Fibroblast of lung (primary cell): ENCODE data around the gene KCNH2. TPM values are rescaled to one million over a fixed set of nuclear protein-coding genes. Genes with fewer than 3 reads are reported as not detected.

ENCODE experiments used
- DNase-seq, 2 donors: peaks; one replicate each; pipeline versions ENCODE4 v3.0.0 to v3.0.0-alpha.2; 2010; ENCODE audit warnings: low read depth in 2 of 2
- H2AFZ ChIP-seq: 2 replicates; pipeline ENCODE4 v1.5.1; 2012; ENCODE audit warnings: low read length, control low read depth, inconsistent platforms
- H3K27ac ChIP-seq: 2 replicates; pipeline ENCODE4 v1.5.1; 2011; ENCODE audit warnings: low read length, control low read depth; ENCODE audit not compliant: insufficient read depth
- H3K27me3 ChIP-seq: 2 replicates; pipeline ENCODE4 v1.5.1; 2011; ENCODE audit warnings: mild to moderate bottlenecking, low read length; ENCODE audit not compliant: control insufficient read depth, insufficient read depth
- H3K36me3 ChIP-seq: 2 replicates; pipeline ENCODE4 v1.5.1; 2011; ENCODE audit warnings: low read length; ENCODE audit not compliant: control insufficient read depth, insufficient read depth
- H3K4me1 ChIP-seq: 2 replicates; pipeline ENCODE4 v1.5.1; 2011; ENCODE audit warnings: low read length; ENCODE audit not compliant: control insufficient read depth, insufficient read depth; ENCODE audit errors: extremely low read depth
- H3K4me2 ChIP-seq: 2 replicates; pipeline ENCODE4 v1.5.1; 2011; ENCODE audit warnings: low read length, control low read depth; ENCODE audit not compliant: insufficient read depth; ENCODE audit errors: extremely low read depth
- H3K4me3 ChIP-seq, 4 experiments: fragments of 200-600 bp in 1 of 4; sonication (generic) in 1 of 4; replicated peaks in 1 of 4; 2 replicates each; pipeline ENCODE4 v1.5.1; 2011 to 2016; ENCODE audit warnings: low read length in 4 of 4, low read depth in 3 of 4, mild to moderate bottlenecking in 3 of 4, control low read depth in 2 of 4, inconsistent platforms in 1 of 4, mixed read lengths in 1 of 4; ENCODE audit not compliant: insufficient read depth in 1 of 4; ENCODE audit errors: control extremely low read depth in 1 of 4
- H3K79me2 ChIP-seq: 2 replicates; pipeline ENCODE4 v1.5.1; 2012; ENCODE audit warnings: mild to moderate bottlenecking, low read length, inconsistent platforms; ENCODE audit not compliant: control insufficient read depth, insufficient read depth
- H3K9ac ChIP-seq: 2 replicates; pipeline ENCODE4 v1.5.1; 2011; ENCODE audit warnings: mild to moderate bottlenecking, low read length, control low read depth; ENCODE audit not compliant: insufficient read depth
- H3K9me3 ChIP-seq: 2 replicates; pipeline ENCODE4 v1.5.1; 2012; ENCODE audit warnings: low read depth, low read length; ENCODE audit not compliant: control insufficient read depth, insufficient read depth
- H4K20me1 ChIP-seq: 2 replicates; pipeline ENCODE4 v1.5.1; 2011; ENCODE audit warnings: low read length; ENCODE audit not compliant: control insufficient read depth, insufficient read depth; ENCODE audit errors: extremely low read depth
- EZH2 ChIP-seq: IDR thresholded peaks from 2 replicates; pipeline ENCODE4 v1.5.1; 2012; ENCODE audit warnings: low read length, control low read depth, mild to moderate bottlenecking; ENCODE audit errors: missing control alignments
- polyA plus RNA-seq, 2 donors: library from polyadenylated mRNA; depleted of rRNA in 1 of 2; stranded (reverse) in 1 of 2; unstranded in 1 of 2; fragments of >200 nt; gene quantifications; 2 replicates each; pipeline ENCODE4 v1.2.1, GENCODE V29; 2011 to 2012; ENCODE audit warnings: missing spikeins in 1 of 2
- total RNA-seq: library from RNA; depleted of rRNA; stranded (reverse); fragments of >200 nt; gene quantifications from 2 replicates; pipeline ENCODE4 v1.2.1, GENCODE V29; 2014
- TF ChIP-seq, protein P1 (sequence below), 2 donors: IDR thresholded peaks in 1 of 2; conservative IDR thresholded peaks in 1 of 2; 1 replicate in 1 of 2; 2 replicates in 1 of 2; pipeline ENCODE4 v1.5.1; 2011 to 2012; ENCODE audit warnings: low read length in 2 of 2, control low read depth in 1 of 2, inconsistent platforms in 1 of 2, low read depth in 1 of 2, mild to moderate bottlenecking in 1 of 2

The KCNH2 gene
- total and polyA plus RNA-seq, 2 donors (not counting 1 experiment from before 2014, with no cell fraction given): 0.15 to 6.1 TPM

DNA sequence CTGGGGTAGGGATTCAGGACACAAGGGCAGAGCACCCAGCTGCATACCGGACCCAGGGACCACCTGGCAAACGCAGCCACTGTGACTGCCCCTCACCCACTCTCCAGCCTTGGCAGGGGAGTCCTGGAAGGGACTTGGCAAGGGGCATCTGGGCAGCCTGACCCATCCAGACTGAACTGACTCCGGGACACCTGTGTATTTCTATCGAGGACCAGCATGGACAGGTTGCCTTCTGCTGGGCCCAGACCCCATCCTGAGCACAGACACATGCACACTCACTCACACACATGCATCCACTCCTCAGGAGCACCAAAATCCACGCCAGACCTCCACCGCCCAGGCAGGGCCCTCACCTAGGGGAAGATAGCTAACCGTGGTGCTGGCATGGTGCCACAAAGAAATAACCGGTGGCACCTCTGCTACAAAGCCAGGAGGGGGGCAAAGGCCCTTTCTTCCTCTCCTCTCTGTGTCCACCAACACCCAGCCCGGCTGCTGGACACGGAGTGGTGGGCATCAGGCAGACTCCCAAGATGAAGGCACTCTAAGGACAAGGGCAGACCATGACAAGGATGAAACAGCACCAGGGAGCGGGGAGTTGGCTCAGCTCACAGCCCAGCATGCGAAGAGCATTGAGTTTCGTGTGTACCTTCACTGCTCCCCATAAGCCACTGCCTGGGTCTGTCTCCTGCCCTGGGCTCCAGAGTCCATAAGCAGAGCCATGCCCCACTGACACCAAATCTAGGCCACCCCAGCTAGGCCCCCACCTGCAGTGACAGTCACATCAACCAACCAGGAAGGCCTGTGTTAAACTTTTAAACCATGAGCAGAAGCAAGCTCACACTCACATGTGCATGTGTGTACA, 35.3 kb downstream of the KCNH2 start:
- Histone ChIP-seq H3K9me3 (no peaks in the 10 kb centered on the region), H2AFZ (no peak overlapping the region), H3K36me3 (no peaks in the 10 kb centered on the region), H3K4me3 (no peak overlapping the region), H3K9ac (no peak overlapping the region), H3K4me2 (no peak overlapping the region), H3K4me1 (no peaks in the 10 kb centered on the region), H3K27me3 (no peaks in the 10 kb centered on the region), H4K20me1 (no peaks in the 10 kb centered on the region), H3K79me2 (no peaks in the 10 kb centered on the region), H3K27ac (no peak overlapping the region)
- TF ChIP-seq EZH2: no peak
- TF ChIP-seq, protein P1, sequence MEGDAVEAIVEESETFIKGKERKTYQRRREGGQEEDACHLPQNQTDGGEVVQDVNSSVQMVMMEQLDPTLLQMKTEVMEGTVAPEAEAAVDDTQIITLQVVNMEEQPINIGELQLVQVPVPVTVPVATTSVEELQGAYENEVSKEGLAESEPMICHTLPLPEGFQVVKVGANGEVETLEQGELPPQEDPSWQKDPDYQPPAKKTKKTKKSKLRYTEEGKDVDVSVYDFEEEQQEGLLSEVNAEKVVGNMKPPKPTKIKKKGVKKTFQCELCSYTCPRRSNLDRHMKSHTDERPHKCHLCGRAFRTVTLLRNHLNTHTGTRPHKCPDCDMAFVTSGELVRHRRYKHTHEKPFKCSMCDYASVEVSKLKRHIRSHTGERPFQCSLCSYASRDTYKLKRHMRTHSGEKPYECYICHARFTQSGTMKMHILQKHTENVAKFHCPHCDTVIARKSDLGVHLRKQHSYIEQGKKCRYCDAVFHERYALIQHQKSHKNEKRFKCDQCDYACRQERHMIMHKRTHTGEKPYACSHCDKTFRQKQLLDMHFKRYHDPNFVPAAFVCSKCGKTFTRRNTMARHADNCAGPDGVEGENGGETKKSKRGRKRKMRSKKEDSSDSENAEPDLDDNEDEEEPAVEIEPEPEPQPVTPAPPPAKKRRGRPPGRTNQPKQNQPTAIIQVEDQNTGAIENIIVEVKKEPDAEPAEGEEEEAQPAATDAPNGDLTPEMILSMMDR (conservative IDR thresholded peaks at IDR 0.05 in 1 of 2, IDR thresholded peaks at IDR 0.05 in 1 of 2; ENCODE audit: low read depth in 1 of 2, low read length in 2 of 2): no peak
- DNase-seq: no peak

DNA sequence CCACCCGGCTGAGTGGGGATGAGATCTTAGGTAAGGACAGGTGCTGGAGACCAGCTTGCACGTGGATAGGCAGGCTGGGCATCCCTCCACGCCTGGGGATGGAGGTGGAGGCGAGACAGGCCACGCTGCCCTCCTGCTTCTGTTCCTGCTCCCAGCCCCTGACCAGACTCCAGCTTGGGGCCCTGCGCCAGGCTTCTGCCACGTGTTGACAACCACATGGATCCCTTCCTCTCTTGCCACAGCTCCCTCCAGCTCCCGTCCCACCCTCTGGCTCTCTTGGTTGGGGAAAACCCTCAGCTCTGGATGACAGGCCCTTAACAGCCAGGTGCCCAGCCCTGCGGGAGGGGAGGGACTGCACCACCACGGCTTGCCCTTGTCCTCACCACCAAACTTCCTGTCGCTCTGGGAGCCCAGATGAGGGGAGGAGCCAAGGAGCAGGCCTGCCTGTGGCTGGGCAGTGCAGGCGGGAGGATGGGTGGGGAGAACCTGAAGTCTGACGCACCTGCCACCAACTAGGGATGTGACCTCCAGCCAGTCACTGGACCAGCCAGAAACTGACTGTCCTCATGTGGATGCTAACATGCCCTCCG, 36.0 kb downstream of the KCNH2 start:
- no peaks in the 10 kb centered on the region for H4K20me1 ChIP-seq
- no peak for DNase-seq
- H3K9me3 ChIP-seq: no peaks in the 10 kb centered on the region
- H3K4me3 ChIP-seq: no peak overlapping the region
- H3K9ac ChIP-seq: no peak overlapping the region
- H3K4me1 ChIP-seq: no peaks in the 10 kb centered on the region
- H2AFZ ChIP-seq: no peak overlapping the region
- H3K4me2 ChIP-seq: no peak overlapping the region
- no peaks in the 10 kb centered on the region for H3K27me3 ChIP-seq
- TF ChIP-seq EZH2: no peak
- TF ChIP-seq, protein P1 (conservative IDR thresholded peaks at IDR 0.05 in 1 of 2, IDR thresholded peaks at IDR 0.05 in 1 of 2; ENCODE audit: low read depth in 1 of 2, low read length in 2 of 2): no peak
- H3K27ac ChIP-seq: no peak overlapping the region
- no peaks in the 10 kb centered on the region for H3K36me3 ChIP-seq
- no peaks in the 10 kb centered on the region for H3K79me2 ChIP-seq

DNA sequence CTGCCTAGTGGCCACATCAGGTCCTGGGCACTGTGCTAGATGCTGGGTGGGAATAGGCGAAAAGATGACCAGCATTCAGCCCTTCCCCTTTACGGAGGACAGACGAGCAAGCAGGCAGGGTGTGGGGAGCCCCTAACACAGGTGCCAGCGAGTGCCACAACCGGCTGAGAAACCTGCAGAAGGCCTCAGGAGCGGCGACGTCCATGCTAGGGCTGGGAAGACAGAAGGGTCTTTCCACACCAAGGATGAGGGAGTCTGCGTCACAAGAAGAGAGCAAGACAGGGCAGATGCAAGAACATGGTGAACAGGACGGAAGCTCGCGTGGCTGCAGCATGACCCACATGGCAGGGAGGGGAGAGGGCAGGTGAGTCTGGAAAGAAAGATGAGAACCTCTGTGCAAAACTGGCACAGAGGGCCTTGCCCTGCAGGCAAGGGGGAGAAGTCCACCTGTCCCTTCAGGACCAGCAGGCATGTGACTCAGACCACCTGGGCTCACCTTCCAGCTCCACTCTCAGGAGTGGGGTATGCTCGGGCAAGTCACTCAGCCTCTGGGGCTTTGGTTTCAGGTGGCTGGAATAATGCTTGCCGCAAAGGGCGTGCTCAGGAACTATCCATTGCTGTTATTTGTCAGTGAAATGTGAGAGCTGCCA, 36.6 kb downstream of the KCNH2 start:
- TF ChIP-seq, protein P1 (conservative IDR thresholded peaks at IDR 0.05 in 1 of 2, IDR thresholded peaks at IDR 0.05 in 1 of 2; ENCODE audit: low read depth in 1 of 2, low read length in 2 of 2): no peak
- TF ChIP-seq EZH2: no peak
- no peak overlapping the region for H3K4me2 ChIP-seq
- no peak overlapping the region for H3K9ac ChIP-seq
- H2AFZ ChIP-seq: no peak overlapping the region
- no peak overlapping the region for H3K4me3 ChIP-seq
- H3K9me3 ChIP-seq: no peaks in the 10 kb centered on the region
- H3K36me3 ChIP-seq: no peaks in the 10 kb centered on the region
- no peak overlapping the region for H3K27ac ChIP-seq
- H3K79me2 ChIP-seq: no peaks in the 10 kb centered on the region
- DNase-seq: no peak
- no peaks in the 10 kb centered on the region for H3K4me1 ChIP-seq
- no peaks in the 10 kb centered on the region for H3K27me3 ChIP-seq
- H4K20me1 ChIP-seq: no peaks in the 10 kb centered on the region
